ENCODE data around the gene FAM187B.

GRCh38 chr19:35241417-35241816, 12.9 kb upstream of the FAM187B start:
- TF ChIP-seq, protein P1, sequence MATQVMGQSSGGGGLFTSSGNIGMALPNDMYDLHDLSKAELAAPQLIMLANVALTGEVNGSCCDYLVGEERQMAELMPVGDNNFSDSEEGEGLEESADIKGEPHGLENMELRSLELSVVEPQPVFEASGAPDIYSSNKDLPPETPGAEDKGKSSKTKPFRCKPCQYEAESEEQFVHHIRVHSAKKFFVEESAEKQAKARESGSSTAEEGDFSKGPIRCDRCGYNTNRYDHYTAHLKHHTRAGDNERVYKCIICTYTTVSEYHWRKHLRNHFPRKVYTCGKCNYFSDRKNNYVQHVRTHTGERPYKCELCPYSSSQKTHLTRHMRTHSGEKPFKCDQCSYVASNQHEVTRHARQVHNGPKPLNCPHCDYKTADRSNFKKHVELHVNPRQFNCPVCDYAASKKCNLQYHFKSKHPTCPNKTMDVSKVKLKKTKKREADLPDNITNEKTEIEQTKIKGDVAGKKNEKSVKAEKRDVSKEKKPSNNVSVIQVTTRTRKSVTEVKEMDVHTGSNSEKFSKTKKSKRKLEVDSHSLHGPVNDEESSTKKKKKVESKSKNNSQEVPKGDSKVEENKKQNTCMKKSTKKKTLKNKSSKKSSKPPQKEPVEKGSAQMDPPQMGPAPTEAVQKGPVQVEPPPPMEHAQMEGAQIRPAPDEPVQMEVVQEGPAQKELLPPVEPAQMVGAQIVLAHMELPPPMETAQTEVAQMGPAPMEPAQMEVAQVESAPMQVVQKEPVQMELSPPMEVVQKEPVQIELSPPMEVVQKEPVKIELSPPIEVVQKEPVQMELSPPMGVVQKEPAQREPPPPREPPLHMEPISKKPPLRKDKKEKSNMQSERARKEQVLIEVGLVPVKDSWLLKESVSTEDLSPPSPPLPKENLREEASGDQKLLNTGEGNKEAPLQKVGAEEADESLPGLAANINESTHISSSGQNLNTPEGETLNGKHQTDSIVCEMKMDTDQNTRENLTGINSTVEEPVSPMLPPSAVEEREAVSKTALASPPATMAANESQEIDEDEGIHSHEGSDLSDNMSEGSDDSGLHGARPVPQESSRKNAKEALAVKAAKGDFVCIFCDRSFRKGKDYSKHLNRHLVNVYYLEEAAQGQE (IDR thresholded peaks at IDR 0.05; ENCODE audit: insufficient replicate concordance, low read depth) = no peak
- TF ChIP-seq, protein P2, sequence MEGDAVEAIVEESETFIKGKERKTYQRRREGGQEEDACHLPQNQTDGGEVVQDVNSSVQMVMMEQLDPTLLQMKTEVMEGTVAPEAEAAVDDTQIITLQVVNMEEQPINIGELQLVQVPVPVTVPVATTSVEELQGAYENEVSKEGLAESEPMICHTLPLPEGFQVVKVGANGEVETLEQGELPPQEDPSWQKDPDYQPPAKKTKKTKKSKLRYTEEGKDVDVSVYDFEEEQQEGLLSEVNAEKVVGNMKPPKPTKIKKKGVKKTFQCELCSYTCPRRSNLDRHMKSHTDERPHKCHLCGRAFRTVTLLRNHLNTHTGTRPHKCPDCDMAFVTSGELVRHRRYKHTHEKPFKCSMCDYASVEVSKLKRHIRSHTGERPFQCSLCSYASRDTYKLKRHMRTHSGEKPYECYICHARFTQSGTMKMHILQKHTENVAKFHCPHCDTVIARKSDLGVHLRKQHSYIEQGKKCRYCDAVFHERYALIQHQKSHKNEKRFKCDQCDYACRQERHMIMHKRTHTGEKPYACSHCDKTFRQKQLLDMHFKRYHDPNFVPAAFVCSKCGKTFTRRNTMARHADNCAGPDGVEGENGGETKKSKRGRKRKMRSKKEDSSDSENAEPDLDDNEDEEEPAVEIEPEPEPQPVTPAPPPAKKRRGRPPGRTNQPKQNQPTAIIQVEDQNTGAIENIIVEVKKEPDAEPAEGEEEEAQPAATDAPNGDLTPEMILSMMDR (IDR thresholded peaks at IDR 0.05; ENCODE audit: insufficient read depth, low read length) = no peak

Measured in HL-60 (cell line).